Thymus (tissue), 11 donors: ENCODE results near the gene CTTN. TPM values are rescaled to one million over a fixed set of nuclear protein-coding genes. Genes with fewer than 3 reads are reported as not detected.

Experiments used
- DNase-seq, 9 donors: peaks; one replicate each; pipeline ENCODE4 v3.0.0-alpha.2; 2013; ENCODE audit warnings: low spot score in 9 of 9, low read depth in 6 of 9, missing footprints in 1 of 9
- H3K27ac ChIP-seq, 2 donors: one replicate each; pipeline ENCODE4 v1.5.1; 2013; ENCODE audit warnings: control low read depth in 1 of 2, low read depth in 1 of 2, low read length in 1 of 2, mild to moderate bottlenecking in 1 of 2, moderate library complexity in 1 of 2
- H3K27me3 ChIP-seq, 2 donors: one replicate each; pipeline ENCODE4 v1.5.1; 2013; ENCODE audit warnings: low read length in 1 of 2; ENCODE audit not compliant: control insufficient read depth in 2 of 2, insufficient read depth in 1 of 2
- H3K36me3 ChIP-seq, 2 donors: one replicate each; pipeline ENCODE4 v1.5.1; 2013; ENCODE audit warnings: low read length in 1 of 2, mild to moderate bottlenecking in 1 of 2, moderate library complexity in 1 of 2; ENCODE audit not compliant: control insufficient read depth in 2 of 2, insufficient read depth in 2 of 2
- H3K4me1 ChIP-seq, 2 donors: one replicate each; pipeline ENCODE4 v1.5.1; 2013; ENCODE audit warnings: low read length in 2 of 2; ENCODE audit not compliant: control insufficient read depth in 2 of 2, insufficient read depth in 2 of 2
- H3K4me3 ChIP-seq, 2 donors: one replicate each; pipeline ENCODE4 v1.5.1; 2013; ENCODE audit warnings: low read length in 2 of 2, control low read depth in 1 of 2, mild to moderate bottlenecking in 1 of 2
- H3K9me3 ChIP-seq, 2 donors: one replicate each; pipeline ENCODE4 v1.5.1; 2013; ENCODE audit warnings: low read length in 1 of 2, mild to moderate bottlenecking in 1 of 2; ENCODE audit not compliant: control insufficient read depth in 2 of 2, insufficient read depth in 1 of 2
- WGBS: extraction: QIAGEN DNeasy Blood & Tissue Kit; methylation state at CpG from one replicate; pipeline ENCODE4 v1.1.7; 2013; 5-methylcytosine and 5-hydroxymethylcytosine counted together
- polyA plus RNA-seq: library from polyadenylated mRNA; stranded (reverse); fragments of 200-250 nt; gene quantifications from one replicate; pipeline ENCODE4 v1.2.3, GENCODE V29; 2013
- total RNA-seq: library from RNA; stranded (reverse); fragments of 120-200 nt; gene quantifications from one replicate; pipeline ENCODE4 v1.2.4, GENCODE V29; 2013
- donor health status: healthy.

Gene CTTN
- total and polyA plus RNA-seq, 2 donors = 31.4 to 65.5 TPM

DNA sequence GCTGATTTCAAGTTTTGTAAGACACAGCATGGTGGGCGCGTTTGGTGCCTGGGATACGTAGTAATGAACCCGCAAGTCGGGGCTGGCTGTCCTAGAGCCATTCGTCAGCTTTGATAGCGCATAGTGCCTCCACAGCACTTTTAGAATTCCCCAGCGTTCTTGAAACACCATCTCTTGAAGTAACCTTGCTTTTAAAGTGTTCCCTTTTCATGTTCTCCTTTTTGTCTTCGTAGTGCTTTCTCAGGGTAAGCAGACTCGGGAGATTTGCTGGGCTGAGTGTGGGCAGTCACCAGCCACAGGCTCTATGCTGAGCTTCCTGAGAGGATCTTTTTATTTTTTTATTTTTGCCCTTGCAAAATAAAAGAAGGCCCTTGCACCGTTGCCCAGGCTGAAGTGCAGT lies 39.6 kb upstream of the CTTN start:
- Histone ChIP-seq H3K27me3 (no peaks in the 10 kb centered on the region), H3K4me1 (no peaks in the 10 kb centered on the region), H3K4me3 (no peak overlapping the region), H3K36me3 (peaks cover 53 to 64% of the 10 kb centered on the region in 2 donors), H3K9me3 (no peaks in the 10 kb centered on the region), H3K27ac (no peak overlapping the region)
- no peak for DNase-seq
- 81% methylated on average over 11 of the region's 11 CpGs for WGBS

DNA sequence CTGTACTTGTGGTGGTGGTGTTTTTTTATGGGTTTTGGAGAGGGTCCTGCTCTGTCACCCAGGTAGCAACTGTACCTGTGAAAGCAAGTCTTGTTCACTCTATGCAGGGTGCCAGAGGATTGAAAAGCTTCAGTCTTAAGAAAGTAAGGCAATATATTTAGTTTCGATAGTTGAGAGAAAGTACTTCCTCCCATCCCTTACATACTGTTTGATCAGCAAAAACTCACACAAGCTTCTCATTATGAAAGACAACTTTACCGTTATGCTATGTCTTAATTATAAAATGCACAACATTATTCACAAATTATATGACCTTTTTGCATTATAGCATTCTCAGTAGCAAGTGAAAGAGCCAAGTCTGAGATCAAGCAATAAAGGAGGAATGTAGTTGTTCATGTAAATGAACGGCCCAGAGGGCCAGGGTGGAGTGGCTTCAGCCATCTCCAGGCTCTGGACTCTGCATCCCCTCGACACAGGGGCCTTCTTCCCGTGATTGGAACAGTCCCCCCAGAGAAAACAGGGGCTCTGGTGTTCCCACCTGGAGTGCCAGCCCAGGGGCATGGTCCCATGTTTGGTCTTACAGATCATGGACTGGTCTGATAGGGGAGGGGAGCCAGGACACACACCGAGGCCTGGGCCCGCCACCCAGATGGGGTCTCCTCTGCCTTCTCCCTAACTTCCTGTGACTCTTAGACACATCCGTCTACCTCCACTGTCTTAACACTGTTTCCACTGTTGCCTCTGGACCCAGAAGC lies 38.7 kb upstream of the CTTN start:
- 92% methylated on average over 8 of the region's 8 CpGs for WGBS

DNA sequence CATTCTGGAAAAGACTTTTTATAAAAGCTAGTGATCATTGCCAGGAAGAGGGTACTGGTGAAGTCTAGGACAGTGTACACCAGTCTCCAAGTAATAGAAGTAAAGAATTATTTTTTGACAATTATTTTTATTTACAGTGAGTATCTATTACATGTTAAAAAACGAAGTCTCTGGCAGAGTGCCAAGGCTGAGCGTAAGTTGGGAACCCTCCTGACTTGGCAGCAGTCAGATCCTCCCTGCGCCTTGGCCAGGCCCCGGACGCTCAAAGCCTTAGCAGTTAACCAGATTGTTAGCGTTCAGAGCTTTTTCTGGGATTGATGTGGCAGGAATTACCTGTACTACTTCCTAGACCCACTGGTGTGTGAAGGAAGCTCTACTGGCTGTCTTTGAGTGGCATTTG lies 38.1 kb upstream of the CTTN start:
- Histone ChIP-seq H3K27me3 (no peaks in the 10 kb centered on the region), H3K36me3 (peaks cover 51 to 54% of the 10 kb centered on the region in 2 donors), H3K4me1 (peaks cover 10 to 13% of the 10 kb centered on the region in 2 donors), H3K4me3 (no peak overlapping the region), H3K9me3 (no peaks in the 10 kb centered on the region), H3K27ac (no peak overlapping the region)
- DNase-seq = no peak
- 95% methylated on average over 6 of the region's 6 CpGs for WGBS

More for the DNA sequence above, 38.7 kb upstream of the CTTN start:
- no peak overlapping the region for H3K27ac ChIP-seq
- H3K27me3 ChIP-seq = no peaks in the 10 kb centered on the region
- no peak for DNase-seq
- no peak overlapping the region for H3K4me3 ChIP-seq
- peaks cover 4 to 8% of the 10 kb centered on the region in 2 donors for H3K4me1 ChIP-seq
- H3K9me3 ChIP-seq = no peaks in the 10 kb centered on the region
- H3K36me3 ChIP-seq = peaks cover 50 to 58% of the 10 kb centered on the region in 2 donors

DNA sequence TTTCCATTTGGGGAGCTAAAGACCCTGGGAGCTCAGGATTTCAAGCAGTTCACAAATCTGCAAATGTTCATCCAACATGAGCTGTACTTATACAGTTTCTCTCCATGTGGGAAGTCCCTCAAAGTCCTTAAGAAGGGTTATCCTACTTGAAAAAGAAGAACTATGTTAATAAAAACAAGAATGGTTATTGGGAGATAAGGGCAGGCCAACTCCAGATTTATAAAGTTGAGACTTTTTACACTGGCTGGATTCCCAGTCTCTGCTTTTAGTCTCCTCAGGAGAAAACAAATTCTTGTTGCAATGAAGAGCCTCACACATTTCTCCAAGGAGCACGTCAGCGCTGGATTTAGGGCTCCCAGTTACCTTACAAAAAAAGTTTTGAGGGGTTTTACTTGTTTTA lies 34.2 kb upstream of the CTTN start:
- H3K4me1 ChIP-seq = peaks cover 14 to 20% of the 10 kb centered on the region in 2 donors
- no peaks in the 10 kb centered on the region for H3K27me3 ChIP-seq
- WGBS = over 99% methylated on average over 2 of the region's 2 CpGs
- no peaks in the 10 kb centered on the region for H3K9me3 ChIP-seq
- DNase-seq = no peak
- no peak overlapping the region for H3K27ac ChIP-seq
- H3K36me3 ChIP-seq = peaks cover 28 to 36% of the 10 kb centered on the region in 2 donors
- H3K4me3 ChIP-seq = no peak overlapping the region

DNA sequence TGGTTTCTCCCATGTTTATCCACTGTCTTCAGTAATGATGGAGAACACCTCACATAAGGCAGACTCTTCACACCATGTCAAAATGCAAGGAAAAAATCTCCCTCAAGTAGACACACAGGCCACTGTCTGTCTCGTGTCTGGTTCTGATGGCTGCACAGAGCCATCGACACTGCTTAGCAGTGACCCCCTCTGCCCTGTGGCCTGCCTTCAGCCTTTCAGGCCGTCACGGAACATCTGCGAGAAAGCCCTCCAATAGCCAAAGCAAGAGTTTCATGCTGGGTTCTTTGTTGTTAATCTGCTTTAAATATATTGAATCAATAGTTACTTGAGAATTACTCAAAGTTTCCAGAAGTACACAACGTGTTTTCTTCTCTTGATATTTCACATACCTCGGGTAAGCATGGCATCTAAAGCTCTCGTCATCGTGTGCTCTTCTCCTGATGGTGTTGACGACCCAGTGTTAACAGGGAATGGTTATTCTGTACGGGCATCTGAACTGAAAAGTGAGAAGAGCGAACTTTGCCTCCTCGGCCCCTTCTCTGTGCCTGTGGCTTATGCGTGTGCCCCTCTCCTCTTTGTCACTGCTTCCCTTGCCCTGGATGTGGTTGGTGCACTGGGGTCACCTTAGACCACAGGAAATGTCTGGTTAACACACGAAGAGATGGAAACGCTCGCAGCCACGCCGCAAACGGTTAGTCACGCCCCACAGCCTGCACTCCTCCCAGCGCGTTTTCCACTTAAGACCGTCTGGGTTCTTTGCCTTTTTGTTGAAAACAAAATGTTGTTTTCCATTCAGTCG lies 33.4 kb upstream of the CTTN start:
- WGBS = 23% methylated on average over 25 of the region's 25 CpGs
- Histone ChIP-seq H3K4me3 (no peak overlapping the region), H3K4me1 (peaks cover 14 to 20% of the 10 kb centered on the region in 2 donors), H3K9me3 (no peaks in the 10 kb centered on the region), H3K27ac (peak overlapping the region; percentile 36 to 42), H3K36me3 (peaks cover 25 to 31% of the 10 kb centered on the region in 2 donors), H3K27me3 (no peaks in the 10 kb centered on the region)
- DNase-seq = peak in 8 of 9 donors; percentile 12 to 74 (median 30)

DNA sequence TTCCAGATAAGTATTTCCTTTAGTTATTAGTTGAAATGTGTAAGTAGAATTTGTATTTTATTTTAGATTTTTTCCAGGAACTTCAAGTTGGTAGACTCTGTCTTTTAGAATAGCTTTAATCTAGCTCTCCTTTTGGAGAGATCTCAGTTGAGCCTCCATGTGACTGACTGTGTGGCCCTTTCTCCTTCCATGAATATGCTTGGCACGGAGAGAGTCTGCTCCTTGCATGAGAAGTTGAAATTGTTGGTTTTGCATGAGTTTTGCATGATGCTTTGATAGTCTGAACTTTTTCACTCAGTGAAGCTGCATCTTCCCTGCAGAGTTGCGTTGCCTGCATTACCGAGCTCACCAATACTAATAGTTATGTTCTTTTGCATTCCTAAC lies 32.8 kb upstream of the CTTN start:
- Histone ChIP-seq H3K27me3 (no peaks in the 10 kb centered on the region), H3K4me3 (no peak overlapping the region), H3K9me3 (no peaks in the 10 kb centered on the region), H3K36me3 (peaks cover 25 to 26% of the 10 kb centered on the region in 2 donors), H3K27ac (no peak overlapping the region), H3K4me1 (peaks cover 14 to 20% of the 10 kb centered on the region in 2 donors)
- no peak for DNase-seq
- WGBS = 61% methylated on average over 3 of the region's 3 CpGs

DNA sequence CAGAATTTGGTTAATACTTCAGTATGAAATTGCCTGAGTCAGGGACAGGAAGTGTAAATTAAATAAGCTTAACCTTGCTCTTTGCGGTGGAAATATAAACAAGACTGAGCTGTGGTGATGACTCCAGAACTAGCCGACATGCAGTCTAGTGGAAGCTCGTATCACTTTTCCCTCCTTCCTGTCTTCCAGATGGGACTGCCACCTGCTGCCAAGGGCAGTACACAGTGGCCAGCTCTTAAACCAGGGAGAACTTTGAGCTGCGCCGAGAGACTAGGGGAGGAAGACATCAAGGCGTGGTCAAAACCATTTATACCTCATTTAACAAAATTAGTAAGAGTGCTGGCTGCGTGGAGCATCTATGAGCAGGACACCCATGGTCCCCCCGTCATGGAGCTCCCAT lies 31.3 kb upstream of the CTTN start:
- no peak overlapping the region for H3K4me3 ChIP-seq
- H3K27ac ChIP-seq = no peak overlapping the region
- H3K4me1 ChIP-seq = peaks cover 14 to 20% of the 10 kb centered on the region in 2 donors
- H3K9me3 ChIP-seq = no peaks in the 10 kb centered on the region
- H3K27me3 ChIP-seq = no peaks in the 10 kb centered on the region
- peaks cover 20 to 23% of the 10 kb centered on the region in 2 donors for H3K36me3 ChIP-seq
- no peak for DNase-seq
- 68% methylated on average over 8 of the region's 8 CpGs for whole genome bisulfite sequencing

DNA sequence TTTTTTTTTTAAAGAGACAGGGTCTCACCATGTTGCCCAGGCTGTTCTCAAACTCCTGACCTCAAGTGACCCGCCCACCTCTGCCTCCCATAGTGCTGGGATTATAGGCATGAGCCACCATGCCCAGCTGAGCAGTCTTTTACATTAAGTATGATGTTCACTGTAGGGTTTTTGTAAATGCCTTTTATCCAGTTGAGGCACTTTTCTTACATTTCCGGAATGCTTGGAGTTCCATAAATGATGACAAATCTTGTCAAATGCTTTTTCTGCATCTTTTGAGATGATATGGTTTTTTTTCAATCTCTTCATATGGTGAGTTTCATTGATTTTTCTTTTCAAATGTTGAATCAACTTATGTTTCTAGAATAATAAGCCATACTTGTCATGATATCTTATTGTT lies 29.4 kb upstream of the CTTN start:
- no peaks in the 10 kb centered on the region for H3K27me3 ChIP-seq
- H3K4me1 ChIP-seq = peaks cover 12 to 20% of the 10 kb centered on the region in 2 donors
- WGBS = 98% methylated on average over 2 of the region's 2 CpGs
- H3K36me3 ChIP-seq = peaks cover 22 to 26% of the 10 kb centered on the region in 2 donors
- no peaks in the 10 kb centered on the region for H3K9me3 ChIP-seq
- no peak for DNase-seq
- H3K4me3 ChIP-seq = no peak overlapping the region
- H3K27ac ChIP-seq = no peak overlapping the region

DNA sequence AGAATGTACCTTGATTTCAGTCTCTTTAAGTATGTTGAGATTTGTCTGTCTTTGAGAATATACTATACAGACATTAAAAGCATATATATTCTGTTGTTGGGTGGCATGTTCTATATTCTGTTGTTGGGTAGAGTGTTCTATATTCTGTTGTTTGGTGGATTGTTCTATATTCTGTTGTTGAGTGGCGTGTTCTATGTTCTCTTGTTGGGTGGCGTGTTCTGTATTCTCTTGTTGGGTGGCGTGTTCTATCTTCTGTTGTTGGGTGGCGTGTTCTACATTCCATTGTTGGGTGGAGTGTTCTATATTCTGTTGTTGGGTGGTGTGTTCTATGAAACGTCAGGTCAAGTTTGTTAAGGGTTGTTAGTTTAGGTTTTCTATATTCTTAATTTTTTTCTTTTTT lies 27.1 kb upstream of the CTTN start:
- H3K27me3 ChIP-seq = no peaks in the 10 kb centered on the region
- no peak overlapping the region for H3K27ac ChIP-seq
- H3K9me3 ChIP-seq = no peaks in the 10 kb centered on the region
- peaks cover 0 to 5% of the 10 kb centered on the region in 2 donors for H3K4me1 ChIP-seq
- H3K4me3 ChIP-seq = no peak overlapping the region
- no peak for DNase-seq
- H3K36me3 ChIP-seq = peaks cover 33 to 36% of the 10 kb centered on the region in 2 donors
- 79% methylated on average over 5 of the region's 5 CpGs for WGBS
